ENCODE results near the gene TPRN. TPM values are rescaled to one million over a fixed set of nuclear protein-coding genes. Genes with fewer than 3 reads are reported as not detected.
A peak's percentile ranks its signal among the peaks of the same experiment; 100 is the strongest.

The TPRN gene
- polyA plus RNA-seq, 1 of the 3 experiments (the other 2 are of a cell fraction) = 5.2 TPM

DNA sequence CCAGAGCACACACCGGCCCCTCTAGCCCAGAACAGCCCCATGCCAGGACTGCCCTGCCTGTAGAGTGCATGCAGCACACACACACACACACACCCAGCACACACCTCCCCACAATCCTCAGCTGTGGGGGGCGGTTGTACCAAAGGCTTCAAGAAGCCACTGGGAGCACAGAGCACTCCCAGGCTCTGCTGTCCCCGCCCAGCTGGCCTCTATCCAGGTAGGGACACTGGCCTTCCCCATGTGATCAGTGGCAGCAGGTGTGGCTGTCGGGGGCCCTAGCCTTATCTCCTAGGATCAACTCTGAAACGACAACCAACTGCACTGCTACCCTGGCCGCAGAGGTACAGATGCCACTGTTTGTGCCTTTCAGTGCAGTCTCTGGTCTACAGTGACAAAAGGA is 14.2 kb downstream of the TPRN start:
- Histone ChIP-seq H3K9me3 (no peaks in the 10 kb centered on the region), H3F3A (replicated peaks; ENCODE audit: insufficient read depth) (peaks cover 16% of the 10 kb centered on the region), H3K9me2 (no peaks in the 10 kb centered on the region), H3K4me2 (peak overlapping the region; percentile 99), H3K36me3 (replicated peaks in 1 of 2; ENCODE audit: control insufficient read depth in 1 of 2, insufficient read depth in 2 of 2, low read length in 1 of 2) (peaks cover 3 to 53% of the 10 kb centered on the region in 2 experiments), H3K9ac (no peak overlapping the region), H3K4me3 (ENCODE audit: low read depth in 2 of 2, low read length in 1 of 2) (no peak overlapping the region), H2AFZ (ENCODE audit: low read depth) (no peak overlapping the region), H3K79me2 (ENCODE audit: insufficient read depth) (peaks cover 47% of the 10 kb centered on the region), H3K27me3 (ENCODE audit: insufficient read depth) (no peaks in the 10 kb centered on the region), H3K27ac (ENCODE audit: low read depth in 2 of 2, low read length in 1 of 2) (no peak overlapping the region), H3K4me1 (ENCODE audit: control insufficient read depth in 1 of 2, insufficient read depth in 2 of 2, low read depth in 1 of 2, low read length in 1 of 2) (peaks cover 12 to 35% of the 10 kb centered on the region in 2 experiments; a peak in 3 of 4 replicates), H4K20me1 (ENCODE audit: insufficient read depth) (peaks cover 22% of the 10 kb centered on the region)
- TF ChIP-seq MXI1 (IDR thresholded peaks at IDR 0.05; ENCODE audit: low read depth, low read length) = no peak
- TF ChIP-seq TAF1 (IDR thresholded peaks at IDR 0.05; ENCODE audit: borderline replicate concordance, low read depth, low read length) = no peak
- no peak for TF ChIP-seq SMC3 (IDR thresholded peaks at IDR 0.05; ENCODE audit: low read depth, low read length)
- TF ChIP-seq GABPA (IDR thresholded peaks at IDR 0.05; ENCODE audit: low read depth) = no peak
- no peak for TF ChIP-seq FOSL2 (IDR thresholded peaks at IDR 0.05; ENCODE audit: borderline replicate concordance, low read depth)
- TF ChIP-seq YY1 (IDR thresholded peaks at IDR 0.05; ENCODE audit: low read depth) = no peak
- TF ChIP-seq POLR2AphosphoS5 (IDR thresholded peaks at IDR 0.05; ENCODE audit: low read depth, low read length) = no peak
- no peak for TF ChIP-seq JUND (IDR thresholded peaks at IDR 0.05)
- no peak for TF ChIP-seq FOXJ3 (CRISPR knock-in tag; IDR thresholded peaks at IDR 0.05)
- no peak for TF ChIP-seq EP300 (IDR thresholded peaks at IDR 0.05; ENCODE audit: borderline replicate concordance in 1 of 2, low read depth in 1 of 2, low read length in 1 of 2)
- no peak for TF ChIP-seq RAD21 (IDR thresholded peaks at IDR 0.05; ENCODE audit: low read length)
- TF ChIP-seq, protein P1, sequence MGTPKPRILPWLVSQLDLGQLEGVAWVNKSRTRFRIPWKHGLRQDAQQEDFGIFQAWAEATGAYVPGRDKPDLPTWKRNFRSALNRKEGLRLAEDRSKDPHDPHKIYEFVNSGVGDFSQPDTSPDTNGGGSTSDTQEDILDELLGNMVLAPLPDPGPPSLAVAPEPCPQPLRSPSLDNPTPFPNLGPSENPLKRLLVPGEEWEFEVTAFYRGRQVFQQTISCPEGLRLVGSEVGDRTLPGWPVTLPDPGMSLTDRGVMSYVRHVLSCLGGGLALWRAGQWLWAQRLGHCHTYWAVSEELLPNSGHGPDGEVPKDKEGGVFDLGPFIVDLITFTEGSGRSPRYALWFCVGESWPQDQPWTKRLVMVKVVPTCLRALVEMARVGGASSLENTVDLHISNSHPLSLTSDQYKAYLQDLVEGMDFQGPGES (IDR thresholded peaks at IDR 0.05; ENCODE audit: low read depth, low read length) = no peak
- TF ChIP-seq, protein P2, sequence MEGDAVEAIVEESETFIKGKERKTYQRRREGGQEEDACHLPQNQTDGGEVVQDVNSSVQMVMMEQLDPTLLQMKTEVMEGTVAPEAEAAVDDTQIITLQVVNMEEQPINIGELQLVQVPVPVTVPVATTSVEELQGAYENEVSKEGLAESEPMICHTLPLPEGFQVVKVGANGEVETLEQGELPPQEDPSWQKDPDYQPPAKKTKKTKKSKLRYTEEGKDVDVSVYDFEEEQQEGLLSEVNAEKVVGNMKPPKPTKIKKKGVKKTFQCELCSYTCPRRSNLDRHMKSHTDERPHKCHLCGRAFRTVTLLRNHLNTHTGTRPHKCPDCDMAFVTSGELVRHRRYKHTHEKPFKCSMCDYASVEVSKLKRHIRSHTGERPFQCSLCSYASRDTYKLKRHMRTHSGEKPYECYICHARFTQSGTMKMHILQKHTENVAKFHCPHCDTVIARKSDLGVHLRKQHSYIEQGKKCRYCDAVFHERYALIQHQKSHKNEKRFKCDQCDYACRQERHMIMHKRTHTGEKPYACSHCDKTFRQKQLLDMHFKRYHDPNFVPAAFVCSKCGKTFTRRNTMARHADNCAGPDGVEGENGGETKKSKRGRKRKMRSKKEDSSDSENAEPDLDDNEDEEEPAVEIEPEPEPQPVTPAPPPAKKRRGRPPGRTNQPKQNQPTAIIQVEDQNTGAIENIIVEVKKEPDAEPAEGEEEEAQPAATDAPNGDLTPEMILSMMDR (IDR thresholded peaks at IDR 0.05) = no peak
- TF ChIP-seq, protein P3, sequence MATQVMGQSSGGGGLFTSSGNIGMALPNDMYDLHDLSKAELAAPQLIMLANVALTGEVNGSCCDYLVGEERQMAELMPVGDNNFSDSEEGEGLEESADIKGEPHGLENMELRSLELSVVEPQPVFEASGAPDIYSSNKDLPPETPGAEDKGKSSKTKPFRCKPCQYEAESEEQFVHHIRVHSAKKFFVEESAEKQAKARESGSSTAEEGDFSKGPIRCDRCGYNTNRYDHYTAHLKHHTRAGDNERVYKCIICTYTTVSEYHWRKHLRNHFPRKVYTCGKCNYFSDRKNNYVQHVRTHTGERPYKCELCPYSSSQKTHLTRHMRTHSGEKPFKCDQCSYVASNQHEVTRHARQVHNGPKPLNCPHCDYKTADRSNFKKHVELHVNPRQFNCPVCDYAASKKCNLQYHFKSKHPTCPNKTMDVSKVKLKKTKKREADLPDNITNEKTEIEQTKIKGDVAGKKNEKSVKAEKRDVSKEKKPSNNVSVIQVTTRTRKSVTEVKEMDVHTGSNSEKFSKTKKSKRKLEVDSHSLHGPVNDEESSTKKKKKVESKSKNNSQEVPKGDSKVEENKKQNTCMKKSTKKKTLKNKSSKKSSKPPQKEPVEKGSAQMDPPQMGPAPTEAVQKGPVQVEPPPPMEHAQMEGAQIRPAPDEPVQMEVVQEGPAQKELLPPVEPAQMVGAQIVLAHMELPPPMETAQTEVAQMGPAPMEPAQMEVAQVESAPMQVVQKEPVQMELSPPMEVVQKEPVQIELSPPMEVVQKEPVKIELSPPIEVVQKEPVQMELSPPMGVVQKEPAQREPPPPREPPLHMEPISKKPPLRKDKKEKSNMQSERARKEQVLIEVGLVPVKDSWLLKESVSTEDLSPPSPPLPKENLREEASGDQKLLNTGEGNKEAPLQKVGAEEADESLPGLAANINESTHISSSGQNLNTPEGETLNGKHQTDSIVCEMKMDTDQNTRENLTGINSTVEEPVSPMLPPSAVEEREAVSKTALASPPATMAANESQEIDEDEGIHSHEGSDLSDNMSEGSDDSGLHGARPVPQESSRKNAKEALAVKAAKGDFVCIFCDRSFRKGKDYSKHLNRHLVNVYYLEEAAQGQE (IDR thresholded peaks at IDR 0.05; ENCODE audit: low read depth, low read length) = no peak
- TF ChIP-seq ELF1 (IDR thresholded peaks at IDR 0.05) = no peak
- no peak for TF ChIP-seq TEAD4 (IDR thresholded peaks at IDR 0.05; ENCODE audit: borderline replicate concordance, insufficient read depth)
- TF ChIP-seq MEF2A (IDR thresholded peaks at IDR 0.05; ENCODE audit: borderline replicate concordance, low read depth) = no peak
- TF ChIP-seq, protein P4, sequence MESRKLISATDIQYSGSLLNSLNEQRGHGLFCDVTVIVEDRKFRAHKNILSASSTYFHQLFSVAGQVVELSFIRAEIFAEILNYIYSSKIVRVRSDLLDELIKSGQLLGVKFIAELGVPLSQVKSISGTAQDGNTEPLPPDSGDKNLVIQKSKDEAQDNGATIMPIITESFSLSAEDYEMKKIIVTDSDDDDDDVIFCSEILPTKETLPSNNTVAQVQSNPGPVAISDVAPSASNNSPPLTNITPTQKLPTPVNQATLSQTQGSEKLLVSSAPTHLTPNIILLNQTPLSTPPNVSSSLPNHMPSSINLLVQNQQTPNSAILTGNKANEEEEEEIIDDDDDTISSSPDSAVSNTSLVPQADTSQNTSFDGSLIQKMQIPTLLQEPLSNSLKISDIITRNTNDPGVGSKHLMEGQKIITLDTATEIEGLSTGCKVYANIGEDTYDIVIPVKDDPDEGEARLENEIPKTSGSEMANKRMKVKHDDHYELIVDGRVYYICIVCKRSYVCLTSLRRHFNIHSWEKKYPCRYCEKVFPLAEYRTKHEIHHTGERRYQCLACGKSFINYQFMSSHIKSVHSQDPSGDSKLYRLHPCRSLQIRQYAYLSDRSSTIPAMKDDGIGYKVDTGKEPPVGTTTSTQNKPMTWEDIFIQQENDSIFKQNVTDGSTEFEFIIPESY (IDR thresholded peaks at IDR 0.05; ENCODE audit: borderline replicate concordance, low read depth) = no peak
- ChIA-PET CTCF (interaction anchor here (1.4 to 3.5 kb wide), 2 partner anchors 14 to 50 kb away, joined by 4 to 24 read pairs; partner anchors contain the start of genes LRRC26 and TMEM210), POLR2A (no interaction called here)
- DNase-seq = no peak
- WGBS (ENCODE audit: low lambda C conversion rate) = 53% methylated on average over 3 of the region's 6 CpGs
